ENCODE results near the gene CBX8.
A peak's percentile ranks its signal among the peaks of the same experiment; 100 is the strongest.

CBX8 gene

GRCh38 chr17:79834565-79835469 lies 37.9 kb upstream of the CBX8 start:
- peak; percentile 43 for DNase-seq

GRCh38 chr17:79833744-79834564 lies 37.1 kb upstream of the CBX8 start:
- DNase-seq, result no peak

- no peak for DNase-seq
Observed at GRCh38 chr17:79833110-79833450, 36.2 kb upstream of the CBX8 start.

GRCh38 chr17:79832218-79833109 lies 35.6 kb upstream of the CBX8 start:
- no peak for DNase-seq

- DNase-seq, result no peak
Observed at GRCh38 chr17:79831265-79832217, 34.7 kb upstream of the CBX8 start.

- no peak for DNase-seq
Observed at GRCh38 chr17:79830763-79831264, 33.9 kb upstream of the CBX8 start.

GRCh38 chr17:79830303-79830702 lies 33.4 kb upstream of the CBX8 start:
- DNase-seq, result no peak

- DNase-seq, result no peak
Observed at GRCh38 chr17:79829457-79829856, 32.6 kb upstream of the CBX8 start.

GRCh38 chr17:79829004-79829403 lies 32.1 kb upstream of the CBX8 start:
- no peak for DNase-seq

- DNase-seq, result no peak
Observed at GRCh38 chr17:79826841-79827578, 30.1 kb upstream of the CBX8 start.

GRCh38 chr17:79826204-79826680 lies 29.4 kb upstream of the CBX8 start:
- DNase-seq, result no peak

GRCh38 chr17:79825580-79825921 lies 28.7 kb upstream of the CBX8 start:
- no peak for DNase-seq

- DNase-seq, result no peak
Observed at GRCh38 chr17:79824893-79825579, 28.2 kb upstream of the CBX8 start.

- no peak for DNase-seq
Observed at GRCh38 chr17:79824234-79824633, 27.4 kb upstream of the CBX8 start.

GRCh38 chr17:79822583-79823124 lies 25.8 kb upstream of the CBX8 start:
- DNase-seq, result no peak

GRCh38 chr17:79821331-79822095 lies 24.6 kb upstream of the CBX8 start:
- no peak for DNase-seq

GRCh38 chr17:79820959-79821330 lies 24.1 kb upstream of the CBX8 start:
- no peak for DNase-seq

- no peak for DNase-seq
Observed at GRCh38 chr17:79819534-79820276, 22.8 kb upstream of the CBX8 start.

Data from activated CD4-positive, alpha-beta T cell treated with anti-CD3 and anti-CD28 coated beads, Interleukin-10, Interleukin-2, amounts not matched to agents 100 ng/mL and 50 ng/mL, durations not matched to agents 16 hours and 8 hours (primary cell).